Panc1 (cell line): ENCODE results near the gene NELFB. TPM values are rescaled to one million over a fixed set of nuclear protein-coding genes. Genes with fewer than 3 reads are reported as not detected.

Experiments
- ATAC-seq: fragments of 200-7000 bp; cut with Tn5 transposase; 2 replicates; pipeline ENCODE4 v1.9.1; 2020; ENCODE audit warnings: mild to moderate bottlenecking, moderate library complexity
- BruUV-seq: library from RNA; stranded (reverse); fragments of 400-500 nt; replicated peaks from 2 replicates; lab custom pipeline; 2021; lab: Mats Ljungman, UMichigan
- CTCF ChIA-PET: fragments of 300-600 bp; sonication (Branson Sonifier 250); formaldehyde crosslinking; loops from one replicate; lab custom pipeline; 2022; ENCODE audit warnings: antibody characterized with exemption; lab: Charles Lee
- POLR2A ChIA-PET: fragments of 300-600 bp; sonication (Branson Sonifier 250); formaldehyde crosslinking; loops from one replicate; lab custom pipeline; 2022; ENCODE audit warnings: antibody characterized with exemption; lab: Charles Lee
- DNase-seq: peaks from one replicate; pipeline ENCODE4 v3.0.0-alpha.2; 2010; ENCODE audit warnings: low read depth, low spot score
- H3K27ac ChIP-seq: 2 replicates; pipeline ENCODE4 v1.5.1; 2011; ENCODE audit warnings: mild to moderate bottlenecking, low read length, inconsistent platforms
- H3K27me3 ChIP-seq: fragments of 200-500 bp; sonication (Bioruptor generic); 2 replicates; pipeline ENCODE4 v1.6.0; 2014; ENCODE audit warnings: low read length, inconsistent platforms; ENCODE audit not compliant: control insufficient read depth, insufficient read depth
- H3K36me3 ChIP-seq: fragments of 200-500 bp; sonication (Bioruptor generic); 2 replicates; pipeline ENCODE4 v1.5.1; 2014; ENCODE audit warnings: inconsistent platforms, mild to moderate bottlenecking, low read length, moderate library complexity; ENCODE audit not compliant: control insufficient read depth, insufficient read depth
- H3K4me1 ChIP-seq: 2 replicates; pipeline ENCODE4 v1.5.1; 2011; ENCODE audit warnings: inconsistent platforms, mild to moderate bottlenecking, low read length, moderate library complexity; ENCODE audit not compliant: control insufficient read depth, insufficient read depth
- H3K4me3 ChIP-seq, 2 experiments: 2 replicates each; pipeline ENCODE4 v1.5.1; 2011 to 2012; ENCODE audit warnings: low read depth in 2 of 2, low read length in 2 of 2, mild to moderate bottlenecking in 2 of 2, inconsistent platforms in 1 of 2, moderate library complexity in 1 of 2
- H3K9me3 ChIP-seq: fragments of 200-500 bp; sonication (Bioruptor generic); 2 replicates; pipeline ENCODE4 v1.5.1; 2014; ENCODE audit warnings: low read depth, mild to moderate bottlenecking, inconsistent platforms, low read length, moderate library complexity; ENCODE audit not compliant: control insufficient read depth, insufficient read depth
- CTCF ChIP-seq: fragments of 450-650 bp; IDR thresholded peaks from 2 replicates; pipeline ENCODE4 v1.5.1; 2017; ENCODE audit warnings: mild to moderate bottlenecking
- POLR2AphosphoS5 ChIP-seq: IDR thresholded peaks from 2 replicates; pipeline ENCODE4 v1.6.1; 2012; ENCODE audit warnings: mild to moderate bottlenecking, low read depth, low read length, moderate library complexity
- REST ChIP-seq, 2 experiments: IDR thresholded peaks; 2 replicates each; pipeline ENCODE4 v1.6.1; 2011 to 2012; ENCODE audit warnings: low read depth in 2 of 2, control low read depth in 1 of 2, low read length in 1 of 2, mild to moderate bottlenecking in 1 of 2, moderate library complexity in 1 of 2; ENCODE audit not compliant: insufficient read depth in 1 of 2
- SIN3A ChIP-seq: IDR thresholded peaks from 2 replicates; pipeline ENCODE4 v1.6.1; 2012; ENCODE audit warnings: low read depth, mild to moderate bottlenecking, low read length, moderate library complexity, borderline replicate concordance; ENCODE audit not compliant: insufficient read depth
- TCF7L2 ChIP-seq: IDR thresholded peaks from 2 replicates; pipeline ENCODE4 v1.6.1; 2011; ENCODE audit warnings: mild to moderate bottlenecking, low read depth, low read length, inconsistent platforms
- in situ Hi-C: cut with HindIII; loops from 2 replicates; pipeline ENCODE4 v1.10.0; 2016; ENCODE audit warnings: low sequenced_read_pairs, low pct_unique_long_range_greater_than_20kb
- intact Hi-C: fragments of 100-400 bp; cut with micrococcal nuclease; formaldehyde crosslinking; loops from one replicate; pipeline ENCODE4 v1.10.0; 2022; ENCODE audit not compliant: unreplicated experiment
- total RNA-seq: library from RNA; stranded (reverse); gene quantifications from one replicate; pipeline ENCODE4 v1.2.1, GENCODE V29; 2021; ENCODE audit not compliant: unreplicated experiment

The NELFB gene
- total RNA-seq, 1 experiment from 2014 or later = 62.4 TPM

GRCh38 chr9:137232101-137232500 is 23.0 kb upstream of the NELFB start:
- no peak overlapping the region for H3K27ac ChIP-seq
- H3K4me1 ChIP-seq = peaks cover 9% of the 10 kb centered on the region
- in situ Hi-C loops (no loop called here), intact Hi-C loops (no loop called here)
- H3K36me3 ChIP-seq = no peaks in the 10 kb centered on the region
- no peaks in the 10 kb centered on the region for H3K27me3 ChIP-seq
- H3K9me3 ChIP-seq = no peaks in the 10 kb centered on the region
- BruUV-seq = no TSS peak
- CTCF ChIA-PET = interaction anchor here (0.6 kb wide), 1 partner anchor 100 kb away, joined by 4 read pairs; no protein-coding TSS in a partner anchor
- ATAC-seq (no peak), DNase-seq (no peak)
- no peak overlapping the region for H3K4me3 ChIP-seq
- POLR2A ChIA-PET = no interaction called here
- TF ChIP-seq POLR2AphosphoS5 (no peak), CTCF (no peak), SIN3A (no peak), REST (IDR thresholded peaks at IDR 0.05; ENCODE audit: insufficient read depth in 1 of 2, low read depth in 2 of 2, low read length in 1 of 2) (no peak), TCF7L2 (no peak)

GRCh38 chr9:137232510-137232909 is 22.6 kb upstream of the NELFB start:
- in situ Hi-C loops = no loop called here
- Histone ChIP-seq H3K27me3 (no peaks in the 10 kb centered on the region), H3K4me1 (peaks cover 10% of the 10 kb centered on the region), H3K9me3 (no peaks in the 10 kb centered on the region), H3K4me3 (no peak overlapping the region), H3K36me3 (no peaks in the 10 kb centered on the region), H3K27ac (no peak overlapping the region)
- no peak for TF ChIP-seq REST (IDR thresholded peaks at IDR 0.05; ENCODE audit: insufficient read depth in 1 of 2, low read depth in 2 of 2, low read length in 1 of 2)
- TF ChIP-seq SIN3A = no peak
- DNase-seq (no peak), ATAC-seq (no peak)
- CTCF ChIA-PET = interaction anchor here (0.6 kb wide), 1 partner anchor 101 kb away, joined by 4 read pairs; no protein-coding TSS in a partner anchor
- POLR2A ChIA-PET = no interaction called here
- intact Hi-C loops = no loop called here
- no TSS peak for BruUV-seq
